Fibroblast of villous mesenchyme (primary cell): ENCODE results near the gene NXPH4. TPM values are rescaled to one million over a fixed set of nuclear protein-coding genes. Genes with fewer than 3 reads are reported as not detected.

Experiments used
- DNase-seq: peaks from one replicate; pipeline ENCODE4 v3.0.0-alpha.2; 2010; ENCODE audit warnings: low read depth
- H3K4me3 ChIP-seq: 2 replicates; pipeline ENCODE4 v1.5.1; 2011; ENCODE audit warnings: low read depth, mild to moderate bottlenecking, low read length
- CTCF ChIP-seq: IDR thresholded peaks from 2 replicates; pipeline ENCODE4 v1.5.1; 2012; ENCODE audit warnings: low read depth, mild to moderate bottlenecking, low read length; ENCODE audit not compliant: insufficient read depth
- total RNA-seq: library from RNA; depleted of rRNA; stranded (reverse); fragments of >200 nt; gene quantifications from 2 replicates; pipeline ENCODE4 v1.2.3, GENCODE V29; 2012

NXPH4 gene
- total RNA-seq, 1 donor: 1.3 TPM

GRCh38 chr12:57230381-57231155 is 14.0 kb downstream of the NXPH4 start:
- no peak for TF ChIP-seq CTCF
- DNase-seq: peak; percentile 31
- H3K4me3 ChIP-seq: peak overlapping the region; percentile 75

GRCh38 chr12:57231276-57232021 is 14.9 kb downstream of the NXPH4 start:
- peak overlapping the region; percentile 75 for H3K4me3 ChIP-seq
- DNase-seq: no peak
- TF ChIP-seq CTCF: no peak

GRCh38 chr12:57232156-57232756 is 15.7 kb downstream of the NXPH4 start:
- DNase-seq: no peak
- H3K4me3 ChIP-seq: peak overlapping the region; percentile 75
- TF ChIP-seq CTCF: no peak

GRCh38 chr12:57233357-57234232 is 17.0 kb downstream of the NXPH4 start:
- no peak for TF ChIP-seq CTCF
- DNase-seq: peak; percentile 75
- peak overlapping the region; percentile 6 for H3K4me3 ChIP-seq

GRCh38 chr12:57234233-57234570 is 17.6 kb downstream of the NXPH4 start:
- DNase-seq: no peak
- no peak for TF ChIP-seq CTCF
- no peak overlapping the region for H3K4me3 ChIP-seq

GRCh38 chr12:57234571-57235016 is 18.0 kb downstream of the NXPH4 start:
- no peak for DNase-seq
- TF ChIP-seq CTCF: no peak
- H3K4me3 ChIP-seq: no peak overlapping the region
